Epithelial cell of prostate (primary cell): ENCODE data around the gene PRKCB.

Experiments
- DNase-seq: peaks from one replicate; pipeline ENCODE4 v3.0.0-alpha.2; 2011; ENCODE audit warnings: low read depth, low spot score
- H3K27ac ChIP-seq: fragments of 450-650 bp; 2 replicates; pipeline ENCODE4 v1.5.1; 2017; ENCODE audit warnings: mild to moderate bottlenecking

PRKCB gene

GRCh38 chr16:23862556-23862955 is 26.8 kb downstream of the PRKCB start:
- no peak overlapping the region for H3K27ac ChIP-seq

GRCh38 chr16:23863511-23864422 is 28.0 kb downstream of the PRKCB start:
- no peak overlapping the region for H3K27ac ChIP-seq
- no peak for DNase-seq

More at GRCh38 chr16:23862556-23862955, 26.8 kb downstream of the PRKCB start:
- DNase-seq: no peak

GRCh38 chr16:23865853-23866252 is 30.1 kb downstream of the PRKCB start:
- no peak overlapping the region for H3K27ac ChIP-seq
- no peak for DNase-seq

GRCh38 chr16:23866621-23867020 is 30.8 kb downstream of the PRKCB start:
- DNase-seq: no peak
- no peak overlapping the region for H3K27ac ChIP-seq

GRCh38 chr16:23867566-23867965 is 31.8 kb downstream of the PRKCB start:
- no peak overlapping the region for H3K27ac ChIP-seq
- no peak for DNase-seq

- DNase-seq: no peak
- no peak overlapping the region for H3K27ac ChIP-seq
These were observed 32.4 kb downstream of the PRKCB start for GRCh38 chr16:23868136-23868535.

GRCh38 chr16:23869052-23869451 is 33.3 kb downstream of the PRKCB start:
- no peak for DNase-seq
- H3K27ac ChIP-seq: no peak overlapping the region

GRCh38 chr16:23871924-23872323 is 36.1 kb downstream of the PRKCB start:
- no peak for DNase-seq
- no peak overlapping the region for H3K27ac ChIP-seq

- no peak overlapping the region for H3K27ac ChIP-seq
- DNase-seq: no peak
These were observed 39.0 kb downstream of the PRKCB start for GRCh38 chr16:23874613-23875294.

- H3K27ac ChIP-seq: no peak overlapping the region
- no peak for DNase-seq
These were observed 40.6 kb downstream of the PRKCB start for GRCh38 chr16:23876256-23876896.

- no peak overlapping the region for H3K27ac ChIP-seq
- DNase-seq: no peak
These were observed 41.6 kb downstream of the PRKCB start for GRCh38 chr16:23877107-23878070.

GRCh38 chr16:23879735-23880373 is 44.1 kb downstream of the PRKCB start:
- H3K27ac ChIP-seq: no peak overlapping the region
- DNase-seq: no peak

GRCh38 chr16:23889189-23889588 is 53.4 kb downstream of the PRKCB start:
- no peak for DNase-seq

GRCh38 chr16:23893986-23894385 is 58.2 kb downstream of the PRKCB start:
- no peak overlapping the region for H3K27ac ChIP-seq
- DNase-seq: no peak

More at GRCh38 chr16:23889189-23889588, 53.4 kb downstream of the PRKCB start:
- H3K27ac ChIP-seq: no peak overlapping the region

- H3K27ac ChIP-seq: no peak overlapping the region
- no peak for DNase-seq
These were observed 59.3 kb downstream of the PRKCB start for GRCh38 chr16:23895052-23895451.

GRCh38 chr16:23896832-23897821 is 61.3 kb downstream of the PRKCB start:
- no peak overlapping the region for H3K27ac ChIP-seq
- DNase-seq: no peak

- DNase-seq: no peak
- no peak overlapping the region for H3K27ac ChIP-seq
These were observed 63.1 kb downstream of the PRKCB start for GRCh38 chr16:23898682-23899430.
